Articular chondrocyte of knee joint (primary cell): ENCODE results near the gene CUEDC2. TPM values are rescaled to one million over a fixed set of nuclear protein-coding genes. Genes with fewer than 3 reads are reported as not detected.
A peak's percentile ranks its signal among the peaks of the same experiment; 100 is the strongest.

Source experiments
- small RNA-seq: library from RNA; depleted of rRNA; stranded (forward); fragments of <200 nt; gene quantifications from one replicate; pipeline ENCODE3, GENCODE V24; 2012
- total RNA-seq: library from RNA; depleted of rRNA; stranded (reverse); fragments of >200 nt; gene quantifications from 2 replicates; pipeline ENCODE4 v1.2.3, GENCODE V29; 2012

CUEDC2 gene
- total RNA-seq: 48.1 and 51.6 TPM in 2 replicates

GRCh38 chr10:102432162-102432950, at the start of gene CUEDC2:
Gene CUEDC2, minus strand, starts transcription at chr10:102432574. Its CDS starts 7,386 bp downstream, at chr10:102425188.

GRCh38 chr10:102451105-102451969, 19.0 kb upstream of the CUEDC2 start, which contains the start of gene C10orf95:
Gene C10orf95, minus strand, starts transcription at chr10:102451543. Its CDS starts 450 bp downstream, at chr10:102451093.

DNA sequence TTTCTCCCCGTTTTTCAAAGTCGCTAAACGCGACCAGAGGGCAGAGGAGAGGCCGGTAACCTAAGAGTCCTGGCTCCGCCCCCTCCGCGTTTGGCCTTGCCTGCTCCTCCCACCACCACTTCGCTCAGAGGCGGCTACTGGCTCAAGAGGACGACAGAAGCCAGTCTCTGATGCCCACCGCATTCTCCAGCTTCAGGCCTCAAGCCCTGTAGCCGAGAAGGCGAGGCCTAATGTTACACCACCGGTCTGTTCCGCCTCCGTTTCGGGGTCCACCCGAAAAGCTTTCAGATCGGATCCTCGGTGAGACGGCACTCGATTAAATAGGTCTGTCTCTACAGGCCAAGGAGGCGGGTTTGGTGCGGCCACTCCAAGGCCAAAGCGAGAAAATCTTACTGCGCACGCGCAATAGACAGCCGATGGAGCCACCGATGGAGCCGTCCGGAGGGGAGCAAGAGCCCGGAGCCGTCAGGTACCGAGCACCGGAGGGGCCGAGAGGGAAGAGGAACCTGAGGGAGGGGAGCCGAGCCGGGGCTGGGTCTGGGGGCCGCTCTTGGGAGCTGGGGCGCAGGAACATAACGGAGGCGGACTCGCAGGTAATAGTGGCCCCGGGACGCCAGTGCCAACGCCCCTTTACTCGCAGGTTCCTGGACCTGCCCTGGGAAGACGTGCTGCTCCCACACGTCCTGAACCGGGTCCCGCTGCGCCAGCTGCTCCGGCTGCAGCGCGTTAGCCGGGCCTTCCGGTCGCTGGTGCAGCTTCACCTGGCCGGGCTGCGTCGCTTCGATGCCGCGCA, 11.5 kb downstream of the CUEDC2 start, which contains the start of gene FBXL15:
Gene FBXL15 (plus strand): TSS at position 123 of the 793 bp plus-strand sequence. CDS start 294 bp downstream, at position 417.

DNA sequence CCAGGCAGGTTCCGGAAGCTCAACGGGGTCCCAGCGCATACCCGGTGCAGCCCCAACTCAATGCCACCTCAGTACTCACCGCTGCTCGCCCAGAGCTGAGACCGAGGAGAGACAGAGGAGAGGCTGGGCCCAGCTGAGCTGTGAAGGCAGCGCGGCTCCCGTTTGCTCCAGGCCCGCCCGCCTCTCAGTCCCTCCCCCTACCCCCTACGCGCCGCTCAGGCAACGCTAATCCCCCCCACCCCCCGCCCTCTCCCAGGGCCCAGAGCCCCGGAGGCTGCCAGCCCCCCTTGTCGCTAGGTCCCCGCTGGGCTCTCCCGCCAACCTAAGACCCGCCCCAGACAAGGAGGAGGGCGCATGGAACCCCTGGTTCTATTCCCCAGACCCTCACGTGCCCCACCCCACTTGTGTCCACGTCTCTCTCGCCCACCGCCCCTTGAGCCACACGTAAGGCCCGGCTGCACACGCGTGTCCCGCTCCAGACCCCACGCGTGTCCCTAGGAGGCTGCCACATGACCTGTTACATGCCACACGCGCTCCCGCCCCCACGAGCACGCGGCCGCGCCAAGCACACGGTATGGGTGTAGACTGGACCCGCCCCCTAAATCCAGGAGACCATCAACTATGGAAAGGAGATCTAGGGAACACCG, 13.6 kb downstream of the CUEDC2 start, which contains the start of gene PSD:
Gene PSD (minus strand): TSS at position 164 of the 647 bp plus-strand sequence. CDS start 1,747 bp downstream, outside the sequence.

GRCh38 chr10:102395400-102396316, 36.7 kb downstream of the CUEDC2 start, which contains the start of gene NFKB2:
Gene NFKB2, plus strand, starts transcription at chr10:102395705. Its CDS starts 255 bp downstream, at chr10:102395960.

Small RNA genes within 50 kb of the gene (small RNA-seq; reads per million reads assigned to genes)
- gene MIR146B: 1,358 reads per million, percentile 99 among the genes with 10 or more reads in this experiment

Other genes with a start within 250 kb of the CUEDC2 start
- 0.65 TPM in 2 replicates for gene ELOVL3, start 206.3 kb downstream of the CUEDC2 start, total RNA-seq
- 0.11 and 0.13 TPM in 2 replicates for gene PITX3, start 191.1 kb downstream of the CUEDC2 start, total RNA-seq
- 42.8 and 45.3 TPM in 2 replicates for gene GBF1, start 187.0 kb downstream of the CUEDC2 start, total RNA-seq
- 17.5 and 18.5 TPM in 2 replicates for gene NFKB2, start 36.9 kb downstream of the CUEDC2 start, total RNA-seq
- gene PSD, start 13.8 kb downstream of the CUEDC2 start, total RNA-seq: 1.8 and 2.1 TPM in 2 replicates
- gene FBXL15, start 11.7 kb downstream of the CUEDC2 start, total RNA-seq: 5.7 and 6.9 TPM in 2 replicates
- gene C10orf95, start 19.0 kb upstream of the CUEDC2 start, total RNA-seq: not detected in 2 replicates
- gene ACTR1A, start 70.1 kb upstream of the CUEDC2 start, total RNA-seq: 102 and 119 TPM in 2 replicates
- 6.9 and 8.1 TPM in 2 replicates for gene SUFU, start 71.4 kb upstream of the CUEDC2 start, total RNA-seq
- 148 and 160 TPM in 2 replicates for gene TRIM8, start 211.9 kb upstream of the CUEDC2 start, total RNA-seq